Measurements from ENCODE around the gene FAM13A.

GRCh38 chr4:88976775-88977035 is 80.3 kb downstream of the FAM13A start:
- no peak for TF ChIP-seq POLR2A (IDR thresholded peaks at IDR 0.05)
- TF ChIP-seq CTCF (IDR thresholded peaks at IDR 0.05) = no peak

Measured in esophagus squamous epithelium (tissue), 4 donors.